SK-N-SH treated with all-trans-retinoic acid at 6 μM for 48 hours (cell line): ENCODE results near the gene NOS2.
"Not testable (repeated sequence)": the region's sequence is repeated elsewhere in the genome, so short reads cannot be mapped to it uniquely, and the experiment has no call there.

ENCODE experiments used
- ATAC-seq: fragments of 200-7000 bp; cut with Tn5 transposase; 3 replicates; pipeline ENCODE4 v1.9.1; 2020; ENCODE audit warnings: mild to moderate bottlenecking, moderate library complexity
- ARNTL ChIP-seq: fragments of 450-650 bp; formaldehyde crosslinking; IDR thresholded peaks from 2 replicates; pipeline ENCODE4 v1.5.0; 2020; ENCODE audit warnings: low read depth, mild to moderate bottlenecking, moderate library complexity, borderline replicate concordance
- BACH2 ChIP-seq: fragments of 250-450 bp; sonication (Bioruptor Pico); IDR thresholded peaks from 2 replicates; pipeline ENCODE4 v1.9.0; 2021; ENCODE audit warnings: mild to moderate bottlenecking, borderline replicate concordance
- CSDC2 ChIP-seq: fragments of 250-450 bp; sonication (Bioruptor Pico); IDR thresholded peaks from 2 replicates; pipeline ENCODE4 v1.5.0; 2020; ENCODE audit warnings: mild to moderate bottlenecking, moderate library complexity
- ESRRG ChIP-seq: fragments of 250-450 bp; sonication (Bioruptor Pico); IDR thresholded peaks from 2 replicates; pipeline ENCODE4 v1.6.1; 2021; ENCODE audit warnings: mild to moderate bottlenecking
- ISL1 ChIP-seq: fragments of 250-450 bp; sonication (Bioruptor Pico); IDR thresholded peaks from 2 replicates; pipeline ENCODE4 v2.1.2; 2022; ENCODE audit warnings: mild to moderate bottlenecking, moderate library complexity
- OSR1 ChIP-seq: fragments of 250-450 bp; sonication (Bioruptor Pico); IDR thresholded peaks from 2 replicates; pipeline ENCODE4 v1.8.0; 2022; ENCODE audit warnings: moderate library complexity, mild to moderate bottlenecking, inconsistent platforms
- RARB ChIP-seq: fragments of 250-450 bp; sonication (Bioruptor Pico); IDR thresholded peaks from 2 replicates; pipeline ENCODE4 v1.8.0; 2021; ENCODE audit warnings: mild to moderate bottlenecking, moderate library complexity
- SNAI2 ChIP-seq: fragments of 250-450 bp; sonication (Bioruptor Pico); IDR thresholded peaks from 2 replicates; pipeline ENCODE4 v1.5.0; 2020; ENCODE audit warnings: mild to moderate bottlenecking, moderate library complexity
- TCF4 ChIP-seq: fragments of 250-450 bp; sonication (Bioruptor Pico); IDR thresholded peaks from 2 replicates; pipeline ENCODE4 v1.8.0; 2021; ENCODE audit warnings: mild to moderate bottlenecking, moderate library complexity, borderline replicate concordance
- TOX ChIP-seq: fragments of 250-450 bp; sonication (Bioruptor Pico); IDR thresholded peaks from 2 replicates; pipeline ENCODE4 v1.8.0; 2021; ENCODE audit warnings: mild to moderate bottlenecking, moderate library complexity, borderline replicate concordance
- ZC3H10 ChIP-seq: fragments of 250-450 bp; sonication (Bioruptor Pico); IDR thresholded peaks from 2 replicates; pipeline ENCODE4 v1.5.1; 2021; ENCODE audit warnings: mild to moderate bottlenecking, moderate library complexity
- ZFP3 ChIP-seq: fragments of 250-450 bp; sonication (Bioruptor Pico); IDR thresholded peaks from 2 replicates; pipeline ENCODE4 v1.5.0; 2020; ENCODE audit warnings: mild to moderate bottlenecking, moderate library complexity
- ZFP30 ChIP-seq: fragments of 450-650 bp; formaldehyde crosslinking; IDR thresholded peaks from 2 replicates; pipeline ENCODE4 v1.5.0; 2022; ENCODE audit warnings: mild to moderate bottlenecking, moderate library complexity
- ZNF565 ChIP-seq: fragments of 450-650 bp; formaldehyde crosslinking; conservative IDR thresholded peaks from 2 replicates; pipeline ENCODE4 v1.5.0; 2020; ENCODE audit warnings: low read depth, mild to moderate bottlenecking, moderate library complexity
- ZNF70 ChIP-seq: fragments of 450-650 bp; formaldehyde crosslinking; IDR thresholded peaks from 2 replicates; pipeline ENCODE4 v1.5.0; 2020; ENCODE audit warnings: mild to moderate bottlenecking, moderate library complexity
- ZNF8 ChIP-seq: fragments of 450-650 bp; formaldehyde crosslinking; IDR thresholded peaks from 2 replicates; pipeline ENCODE4 v1.5.0; 2020; ENCODE audit warnings: mild to moderate bottlenecking, moderate library complexity
- TF ChIP-seq, protein P1 (sequence below): fragments of 250-450 bp; sonication (Bioruptor Pico); IDR thresholded peaks from 2 replicates; pipeline ENCODE4 v1.5.0; 2020; ENCODE audit warnings: mild to moderate bottlenecking, moderate library complexity
- TF ChIP-seq, protein P2 (sequence below): fragments of 250-450 bp; sonication (Bioruptor Pico); IDR thresholded peaks from 2 replicates; pipeline ENCODE4 v1.5.1; 2021; ENCODE audit warnings: mild to moderate bottlenecking, moderate library complexity
- TF ChIP-seq, protein P3 (sequence below): fragments of 250-450 bp; sonication (Bioruptor Pico); IDR thresholded peaks from 2 replicates; pipeline ENCODE4 v1.8.0; 2020; ENCODE audit warnings: mild to moderate bottlenecking, moderate library complexity, borderline replicate concordance
- TF ChIP-seq, protein P4 (sequence below): fragments of 250-450 bp; sonication (Bioruptor Pico); IDR thresholded peaks from 2 replicates; pipeline ENCODE4 v1.5.1; 2020; ENCODE audit warnings: low read depth, mild to moderate bottlenecking, moderate library complexity

The NOS2 gene

DNA sequence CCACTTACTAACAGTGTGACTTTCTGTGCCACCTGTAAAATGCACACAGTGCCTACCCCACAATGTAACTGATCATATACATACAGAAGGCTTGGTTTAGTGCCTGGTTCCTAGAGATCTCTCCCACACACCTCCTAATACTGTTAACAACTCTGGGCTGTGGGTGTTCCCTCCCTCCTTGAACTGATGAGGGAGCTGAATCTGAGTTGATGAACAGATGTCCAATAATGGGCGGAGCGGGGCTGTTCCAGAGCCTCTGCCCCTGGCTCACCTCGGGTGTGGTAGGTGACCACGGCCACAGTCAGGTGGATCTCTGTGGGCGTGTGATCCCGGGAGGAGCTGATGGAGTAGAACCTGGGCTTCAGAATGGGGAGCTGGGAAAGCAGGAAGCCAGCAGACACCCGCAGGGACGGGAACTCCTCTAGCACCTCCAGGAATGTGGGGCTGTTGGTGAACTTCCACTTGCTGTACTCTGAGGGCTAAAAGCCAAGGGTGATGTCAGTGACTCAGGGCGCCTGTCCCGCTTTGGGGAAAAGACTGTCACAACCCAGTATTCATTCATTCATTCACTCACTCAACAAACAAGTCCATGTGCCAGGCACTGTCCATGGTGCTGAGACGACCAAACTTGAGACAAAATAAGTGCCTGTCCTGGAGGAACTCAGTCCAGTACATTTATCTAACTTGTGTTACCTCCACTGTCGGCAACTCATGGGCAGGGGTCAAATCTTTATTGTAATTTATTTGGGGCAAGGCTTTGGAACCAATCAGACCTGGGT is 37.6 kb downstream of the NOS2 start:
- TF ChIP-seq OSR1 (CRISPR knock-in tag) (no peak), BACH2 (CRISPR knock-in tag) (no peak), ARNTL (CRISPR knock-in tag) (no peak), ZFP3 (no peak), TOX (no peak), TCF4 (CRISPR knock-in tag) (no peak), ISL1 (no peak), ZC3H10 (no peak), ZNF8 (no peak), ZNF565 (no peak), CSDC2 (no peak), ESRRG (no peak)
- TF ChIP-seq, protein P1, sequence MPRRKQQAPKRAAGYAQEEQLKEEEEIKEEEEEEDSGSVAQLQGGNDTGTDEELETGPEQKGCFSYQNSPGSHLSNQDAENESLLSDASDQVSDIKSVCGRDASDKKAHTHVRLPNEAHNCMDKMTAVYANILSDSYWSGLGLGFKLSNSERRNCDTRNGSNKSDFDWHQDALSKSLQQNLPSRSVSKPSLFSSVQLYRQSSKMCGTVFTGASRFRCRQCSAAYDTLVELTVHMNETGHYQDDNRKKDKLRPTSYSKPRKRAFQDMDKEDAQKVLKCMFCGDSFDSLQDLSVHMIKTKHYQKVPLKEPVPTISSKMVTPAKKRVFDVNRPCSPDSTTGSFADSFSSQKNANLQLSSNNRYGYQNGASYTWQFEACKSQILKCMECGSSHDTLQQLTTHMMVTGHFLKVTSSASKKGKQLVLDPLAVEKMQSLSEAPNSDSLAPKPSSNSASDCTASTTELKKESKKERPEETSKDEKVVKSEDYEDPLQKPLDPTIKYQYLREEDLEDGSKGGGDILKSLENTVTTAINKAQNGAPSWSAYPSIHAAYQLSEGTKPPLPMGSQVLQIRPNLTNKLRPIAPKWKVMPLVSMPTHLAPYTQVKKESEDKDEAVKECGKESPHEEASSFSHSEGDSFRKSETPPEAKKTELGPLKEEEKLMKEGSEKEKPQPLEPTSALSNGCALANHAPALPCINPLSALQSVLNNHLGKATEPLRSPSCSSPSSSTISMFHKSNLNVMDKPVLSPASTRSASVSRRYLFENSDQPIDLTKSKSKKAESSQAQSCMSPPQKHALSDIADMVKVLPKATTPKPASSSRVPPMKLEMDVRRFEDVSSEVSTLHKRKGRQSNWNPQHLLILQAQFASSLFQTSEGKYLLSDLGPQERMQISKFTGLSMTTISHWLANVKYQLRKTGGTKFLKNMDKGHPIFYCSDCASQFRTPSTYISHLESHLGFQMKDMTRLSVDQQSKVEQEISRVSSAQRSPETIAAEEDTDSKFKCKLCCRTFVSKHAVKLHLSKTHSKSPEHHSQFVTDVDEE (CRISPR knock-in tag), result no peak
- TF ChIP-seq, protein P2, sequence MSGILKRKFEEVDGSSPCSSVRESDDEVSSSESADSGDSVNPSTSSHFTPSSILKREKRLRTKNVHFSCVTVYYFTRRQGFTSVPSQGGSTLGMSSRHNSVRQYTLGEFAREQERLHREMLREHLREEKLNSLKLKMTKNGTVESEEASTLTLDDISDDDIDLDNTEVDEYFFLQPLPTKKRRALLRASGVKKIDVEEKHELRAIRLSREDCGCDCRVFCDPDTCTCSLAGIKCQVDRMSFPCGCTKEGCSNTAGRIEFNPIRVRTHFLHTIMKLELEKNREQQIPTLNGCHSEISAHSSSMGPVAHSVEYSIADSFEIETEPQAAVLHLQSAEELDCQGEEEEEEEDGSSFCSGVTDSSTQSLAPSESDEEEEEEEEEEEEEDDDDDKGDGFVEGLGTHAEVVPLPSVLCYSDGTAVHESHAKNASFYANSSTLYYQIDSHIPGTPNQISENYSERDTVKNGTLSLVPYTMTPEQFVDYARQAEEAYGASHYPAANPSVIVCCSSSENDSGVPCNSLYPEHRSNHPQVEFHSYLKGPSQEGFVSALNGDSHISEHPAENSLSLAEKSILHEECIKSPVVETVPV (CRISPR knock-in tag), result no peak
- TF ChIP-seq, protein P3, sequence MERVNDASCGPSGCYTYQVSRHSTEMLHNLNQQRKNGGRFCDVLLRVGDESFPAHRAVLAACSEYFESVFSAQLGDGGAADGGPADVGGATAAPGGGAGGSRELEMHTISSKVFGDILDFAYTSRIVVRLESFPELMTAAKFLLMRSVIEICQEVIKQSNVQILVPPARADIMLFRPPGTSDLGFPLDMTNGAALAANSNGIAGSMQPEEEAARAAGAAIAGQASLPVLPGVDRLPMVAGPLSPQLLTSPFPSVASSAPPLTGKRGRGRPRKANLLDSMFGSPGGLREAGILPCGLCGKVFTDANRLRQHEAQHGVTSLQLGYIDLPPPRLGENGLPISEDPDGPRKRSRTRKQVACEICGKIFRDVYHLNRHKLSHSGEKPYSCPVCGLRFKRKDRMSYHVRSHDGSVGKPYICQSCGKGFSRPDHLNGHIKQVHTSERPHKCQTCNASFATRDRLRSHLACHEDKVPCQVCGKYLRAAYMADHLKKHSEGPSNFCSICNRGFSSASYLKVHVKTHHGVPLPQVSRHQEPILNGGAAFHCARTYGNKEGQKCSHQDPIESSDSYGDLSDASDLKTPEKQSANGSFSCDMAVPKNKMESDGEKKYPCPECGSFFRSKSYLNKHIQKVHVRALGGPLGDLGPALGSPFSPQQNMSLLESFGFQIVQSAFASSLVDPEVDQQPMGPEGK (CRISPR knock-in tag), result no peak
- ATAC-seq, result no peak

DNA sequence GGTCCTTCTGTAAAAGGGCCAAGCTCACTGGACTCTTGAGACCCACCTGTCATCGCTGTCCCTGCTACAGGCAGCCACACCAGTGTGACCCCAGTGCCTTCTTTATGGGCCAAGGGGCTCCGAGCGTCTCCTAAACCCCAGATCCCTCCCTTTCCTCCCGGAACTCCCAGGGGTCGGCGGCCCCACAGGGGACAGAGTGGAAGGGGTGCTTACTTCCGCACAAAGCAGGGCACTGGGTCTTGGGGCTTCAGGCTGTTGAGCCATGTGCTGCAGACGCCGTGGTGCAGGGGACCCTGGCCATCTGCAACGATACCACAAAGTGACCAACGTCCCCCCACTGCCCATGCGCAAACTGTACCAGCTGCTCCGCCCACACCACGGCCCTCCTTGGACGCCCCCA is 39.4 kb downstream of the NOS2 start:
- not testable (repeated sequence) for ATAC-seq

DNA sequence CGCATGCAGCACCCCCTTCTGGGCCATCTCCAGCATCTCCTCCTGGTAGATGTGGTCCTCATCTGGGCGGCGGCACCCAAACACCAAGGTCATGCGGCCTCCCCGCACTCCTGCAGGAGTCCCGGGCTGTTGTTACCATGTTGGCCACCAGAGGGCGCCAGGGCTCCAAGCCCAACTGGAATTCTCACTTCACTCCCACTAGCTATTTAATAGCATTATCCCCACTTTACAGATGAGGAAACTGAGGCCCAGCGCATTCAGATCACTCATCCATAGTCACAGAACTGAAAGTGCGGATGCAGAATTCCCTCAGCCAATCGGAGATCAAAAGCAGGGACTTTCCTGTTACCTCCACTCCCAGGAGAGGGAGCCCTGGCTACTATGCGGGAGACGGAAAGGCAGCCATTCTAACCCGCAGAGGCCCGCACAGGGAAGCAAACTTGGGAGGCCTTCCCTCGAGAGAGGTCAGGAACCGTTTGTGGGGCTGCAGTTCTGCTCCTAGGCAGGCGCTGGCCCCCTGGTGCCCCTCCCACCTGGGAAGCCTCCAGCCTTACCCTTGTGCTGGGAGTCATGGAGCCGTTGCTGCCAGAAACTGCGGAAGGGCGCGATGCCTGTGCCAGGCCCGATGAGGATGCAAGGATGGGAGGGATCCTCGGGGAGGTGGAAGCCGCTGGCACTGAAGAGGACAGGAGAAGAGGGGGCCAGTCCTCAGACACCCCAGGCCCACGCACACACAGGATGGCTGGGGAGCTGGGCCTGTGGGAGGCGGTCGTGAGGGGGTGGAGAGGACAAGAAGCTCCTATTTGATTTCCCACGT is 40.1 kb downstream of the NOS2 start:
- ATAC-seq, result peak; percentile 76
- TF ChIP-seq ZFP30 (CRISPR knock-in tag), result no peak
- no peak for TF ChIP-seq ZNF70 (CRISPR knock-in tag)
- TF ChIP-seq, protein P3 (CRISPR knock-in tag), result no peak

DNA sequence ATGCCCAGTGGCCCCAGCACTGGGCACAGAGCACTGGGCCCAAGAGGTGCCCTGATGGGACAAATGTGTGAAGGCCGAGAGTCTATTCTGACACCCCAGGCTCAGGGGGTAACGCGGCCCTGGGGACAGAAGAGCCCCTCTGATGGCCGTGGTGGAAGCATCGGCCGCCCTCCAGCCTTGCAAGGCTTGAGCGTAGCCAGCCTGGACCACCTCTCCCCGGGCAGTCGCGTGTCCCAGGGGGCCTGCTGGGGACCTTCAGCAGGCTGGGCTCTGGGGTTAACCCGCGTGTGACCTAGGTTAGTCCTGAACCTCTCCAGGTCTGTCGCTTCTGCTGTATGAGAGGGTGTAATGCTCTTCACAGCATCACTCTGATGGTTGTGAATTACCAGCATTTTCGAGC is 40.8 kb downstream of the NOS2 start:
- ATAC-seq, result no peak
- TF ChIP-seq CSDC2, result no peak
- no peak for TF ChIP-seq ZNF8
- no peak for TF ChIP-seq SNAI2 (CRISPR knock-in tag)
- TF ChIP-seq TCF4 (CRISPR knock-in tag), result no peak
- no peak for TF ChIP-seq ZFP3
- no peak for TF ChIP-seq ZFP30 (CRISPR knock-in tag)
- no peak for TF ChIP-seq RARB (CRISPR knock-in tag)
- TF ChIP-seq, protein P2 (CRISPR knock-in tag), result no peak
- no peak for TF ChIP-seq ZNF70 (CRISPR knock-in tag)
- no peak for TF ChIP-seq BACH2 (CRISPR knock-in tag)
- no peak for TF ChIP-seq ESRRG
- no peak for TF ChIP-seq ARNTL (CRISPR knock-in tag)
- TF ChIP-seq, protein P4, sequence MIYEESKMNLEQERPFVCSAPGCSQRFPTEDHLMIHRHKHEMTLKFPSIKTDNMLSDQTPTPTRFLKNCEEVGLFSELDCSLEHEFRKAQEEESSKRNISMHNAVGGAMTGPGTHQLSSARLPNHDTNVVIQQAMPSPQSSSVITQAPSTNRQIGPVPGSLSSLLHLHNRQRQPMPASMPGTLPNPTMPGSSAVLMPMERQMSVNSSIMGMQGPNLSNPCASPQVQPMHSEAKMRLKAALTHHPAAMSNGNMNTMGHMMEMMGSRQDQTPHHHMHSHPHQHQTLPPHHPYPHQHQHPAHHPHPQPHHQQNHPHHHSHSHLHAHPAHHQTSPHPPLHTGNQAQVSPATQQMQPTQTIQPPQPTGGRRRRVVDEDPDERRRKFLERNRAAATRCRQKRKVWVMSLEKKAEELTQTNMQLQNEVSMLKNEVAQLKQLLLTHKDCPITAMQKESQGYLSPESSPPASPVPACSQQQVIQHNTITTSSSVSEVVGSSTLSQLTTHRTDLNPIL (CRISPR knock-in tag), result no peak
- TF ChIP-seq, protein P3 (CRISPR knock-in tag), result no peak
- TF ChIP-seq OSR1 (CRISPR knock-in tag), result no peak
